ENCODE results near the gene RAB11FIP4.

Gene RAB11FIP4

DNA sequence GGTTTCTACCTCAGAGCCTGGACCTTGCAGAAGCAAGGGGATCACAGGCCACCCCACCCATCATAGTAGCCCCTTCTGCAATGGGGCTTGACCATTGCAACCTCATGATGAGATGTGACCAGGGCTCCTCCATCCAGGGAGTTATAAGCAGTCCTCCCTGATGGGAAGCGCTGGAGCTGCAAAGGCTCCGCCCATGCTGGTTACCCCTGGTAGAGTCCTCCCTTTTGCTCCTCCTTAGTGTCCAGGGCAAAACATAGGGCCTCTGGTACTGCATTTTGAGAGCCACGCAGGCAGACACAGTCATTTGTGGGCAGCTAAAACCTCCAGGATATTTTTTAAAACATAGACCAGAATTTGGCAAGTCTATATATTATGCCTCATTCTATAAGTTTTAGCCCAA is 161.1 kb downstream of the RAB11FIP4 start:
- no peak for DNase-seq

GRCh38 chr17:31553506-31553905 is 162.0 kb downstream of the RAB11FIP4 start:
- no peak for DNase-seq

DNA sequence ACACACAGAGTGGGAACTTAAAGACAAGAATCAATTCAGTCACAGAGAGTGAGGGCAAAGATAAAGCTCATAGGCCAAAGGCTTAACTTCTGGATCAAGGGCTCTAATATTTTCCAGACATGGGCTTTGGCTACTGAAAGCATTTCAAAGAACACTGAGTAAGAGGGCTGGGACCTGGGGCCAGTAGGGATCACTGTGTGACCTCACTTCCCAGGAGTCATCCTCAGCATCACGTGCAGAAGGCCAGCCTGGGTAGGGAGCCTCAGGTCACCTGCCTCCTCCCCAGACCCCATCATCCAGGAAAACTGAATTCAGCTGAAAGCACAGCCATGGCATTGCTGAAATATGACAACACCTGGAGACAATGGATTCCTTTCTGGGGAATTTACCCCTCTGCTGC is 163.5 kb downstream of the RAB11FIP4 start:
- no peak for DNase-seq

DNA sequence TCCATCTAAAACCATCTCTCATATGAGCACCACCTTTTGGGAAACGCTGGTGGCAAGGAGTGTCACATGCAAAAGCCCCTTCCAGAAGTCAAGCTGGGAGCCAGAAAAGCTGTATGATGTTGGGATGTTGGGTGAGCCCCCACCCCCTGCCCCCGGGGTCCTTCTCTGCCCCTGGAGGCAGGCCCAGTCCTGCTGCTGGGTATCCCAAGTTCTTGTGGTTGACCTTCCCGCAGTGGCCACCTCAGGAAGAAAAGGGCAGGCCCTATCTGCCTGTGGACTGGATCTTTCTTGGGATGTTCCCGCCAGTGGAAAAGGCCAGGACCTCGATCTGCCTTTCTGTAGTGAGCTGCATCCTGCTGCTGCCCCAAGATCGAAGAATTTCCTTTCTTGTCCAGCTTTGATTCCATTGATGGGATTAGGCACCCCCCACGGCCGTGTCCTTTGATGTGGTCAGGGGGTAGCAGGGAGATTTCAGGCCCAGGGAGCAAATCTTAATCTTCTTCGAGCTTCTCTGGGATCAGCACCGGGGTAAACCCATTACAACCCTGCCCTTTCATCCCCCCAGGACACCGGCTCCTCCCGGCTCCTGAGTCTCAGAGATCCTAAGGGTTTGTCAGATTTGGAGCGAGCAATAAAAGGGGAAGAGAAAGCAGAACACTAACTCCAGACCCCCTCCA is 165.6 kb downstream of the RAB11FIP4 start:
- DNase-seq: no peak

DNA sequence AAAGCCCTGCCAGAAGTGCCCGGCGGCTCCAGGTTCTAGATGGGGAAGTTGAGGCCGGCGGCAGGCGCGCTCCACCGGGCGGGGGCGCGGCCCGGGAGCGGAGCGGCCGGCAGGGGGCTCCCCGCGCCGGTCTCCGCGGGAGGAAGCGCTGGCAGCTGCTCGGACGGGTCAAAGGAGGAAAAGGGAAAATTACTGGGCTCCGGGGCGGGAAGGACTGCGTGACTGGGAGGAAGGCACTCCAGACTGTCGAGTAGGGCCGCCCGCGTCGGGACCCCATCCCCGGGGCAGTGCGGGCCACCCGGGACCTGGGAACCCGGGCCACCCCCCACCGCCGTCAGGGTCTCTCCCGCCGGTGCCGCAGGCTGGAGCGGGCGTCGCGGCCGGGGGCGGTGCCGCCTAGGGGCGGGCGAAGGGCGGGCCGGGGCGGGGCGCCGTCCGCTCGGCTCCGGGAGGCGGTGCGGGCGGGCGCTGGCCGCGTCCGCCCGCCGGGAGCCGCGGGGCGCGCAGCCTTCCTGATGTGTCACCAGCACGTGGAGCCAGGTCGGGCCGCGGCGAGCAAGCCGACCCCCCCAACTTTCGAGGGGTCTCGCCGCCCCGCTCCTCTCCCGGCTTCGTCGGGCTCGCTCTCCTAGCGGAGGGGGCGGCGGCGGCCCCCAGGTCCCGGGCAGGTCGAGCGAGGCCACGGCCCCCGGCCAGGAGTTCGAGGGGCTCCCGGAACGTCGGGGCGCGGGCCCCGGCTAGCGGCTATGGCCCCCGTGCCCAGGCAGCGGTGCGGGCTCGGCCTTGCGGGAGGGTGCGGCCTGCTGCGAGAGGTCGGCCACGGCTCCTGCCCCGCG is 167.5 kb downstream of the RAB11FIP4 start:
- DNase-seq: peak; percentile 50

- DNase-seq: no peak
Measured at GRCh38 chr17:31559584-31560501, 168.4 kb downstream of the RAB11FIP4 start.

DNA sequence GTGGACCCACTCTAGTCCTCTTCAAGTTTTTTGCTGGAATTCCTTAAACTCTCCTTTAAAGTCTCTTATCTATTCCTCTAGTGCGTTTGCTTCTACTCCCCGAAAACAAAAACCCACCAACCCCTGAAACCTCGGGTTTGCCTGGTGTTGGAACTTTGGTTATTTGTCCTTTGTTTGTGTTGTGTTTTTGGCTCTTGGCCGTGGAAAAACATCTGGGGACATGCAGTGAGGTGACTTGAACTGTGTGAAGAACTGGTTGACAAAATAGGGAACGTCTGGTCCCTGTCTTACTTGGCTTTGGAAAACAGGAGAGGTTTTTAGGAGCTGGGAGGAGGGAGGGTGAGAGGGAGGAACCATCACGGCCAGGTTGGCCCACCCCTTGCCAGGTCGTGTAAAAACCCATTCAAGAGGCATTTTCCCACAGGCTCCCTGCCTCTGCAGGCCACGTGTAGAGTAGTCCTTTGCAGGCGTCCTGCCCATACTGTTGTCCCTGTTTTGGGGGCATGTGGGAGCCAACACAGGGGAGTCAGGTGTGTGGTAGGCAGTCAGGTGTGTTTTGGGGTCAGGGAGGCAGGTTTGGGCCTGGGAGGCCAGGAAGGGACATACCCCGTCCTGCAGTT is 169.3 kb downstream of the RAB11FIP4 start:
- no peak for DNase-seq

DNA sequence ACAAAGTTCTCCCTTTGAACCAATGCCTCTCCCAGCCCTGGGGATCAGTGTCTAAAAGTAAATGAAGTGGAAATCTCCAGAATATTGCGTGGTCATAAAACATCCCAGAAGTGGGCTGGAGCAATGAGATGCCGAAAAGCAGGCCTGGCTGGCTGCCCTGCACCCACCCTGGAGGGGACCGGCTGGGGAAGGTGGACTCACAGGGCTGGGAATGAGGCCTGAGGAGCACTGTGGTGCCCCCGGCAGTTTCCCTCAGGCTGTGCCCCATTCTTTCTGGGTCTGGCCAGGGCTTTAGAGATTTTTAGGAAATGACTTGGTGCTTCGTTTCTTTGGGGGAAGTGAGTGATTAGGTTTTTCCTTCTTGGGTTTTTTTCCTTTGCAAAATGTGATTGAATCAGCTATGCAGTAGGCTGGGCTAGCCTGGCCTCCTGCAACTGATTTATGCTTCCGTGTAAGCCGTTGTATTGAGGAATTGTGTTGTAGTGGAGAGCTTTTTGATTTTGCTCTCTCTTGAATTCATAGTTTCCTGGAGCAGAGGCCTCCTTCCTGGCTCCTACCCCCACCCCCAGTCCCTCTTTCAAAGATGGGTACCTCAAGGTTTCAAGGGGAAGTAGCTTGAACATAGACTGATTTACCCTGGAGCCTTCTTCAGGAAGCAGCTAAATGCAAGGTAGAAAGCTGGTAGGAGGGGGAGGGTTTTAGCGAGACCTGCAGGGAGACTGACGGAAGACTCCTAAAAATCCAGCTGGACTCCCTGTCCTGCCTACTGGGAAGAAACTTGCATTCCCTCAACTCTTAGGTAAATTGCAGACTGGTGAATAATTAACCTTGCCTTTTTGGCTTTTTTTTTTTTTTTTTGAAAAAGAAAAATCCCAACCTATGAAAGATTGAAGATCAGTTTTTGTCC is 170.2 kb downstream of the RAB11FIP4 start:
- no peak for DNase-seq

DNA sequence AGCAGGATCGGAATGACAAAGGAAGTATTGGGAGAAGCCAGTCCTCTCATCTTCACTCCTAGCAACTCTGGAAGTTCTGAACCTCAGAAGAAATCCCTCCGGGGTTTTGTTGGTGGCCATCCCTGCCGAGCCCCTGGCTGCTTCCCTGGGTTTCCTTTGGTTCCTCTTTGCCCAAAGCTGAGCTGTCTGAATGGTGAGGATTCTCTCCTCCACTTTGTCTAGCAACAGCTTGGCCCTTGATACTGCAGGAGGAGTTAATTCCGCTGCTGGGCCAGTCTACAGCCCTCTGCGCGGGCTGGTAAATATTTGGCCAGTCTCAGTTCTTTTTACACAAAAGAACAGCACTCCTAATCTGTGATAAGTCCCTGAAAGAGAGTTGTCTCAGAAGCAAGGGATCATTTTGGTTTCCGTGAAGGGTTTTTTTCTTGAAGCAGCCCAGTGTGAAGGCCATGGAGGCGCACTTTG is 170.9 kb downstream of the RAB11FIP4 start:
- no peak for DNase-seq

DNA sequence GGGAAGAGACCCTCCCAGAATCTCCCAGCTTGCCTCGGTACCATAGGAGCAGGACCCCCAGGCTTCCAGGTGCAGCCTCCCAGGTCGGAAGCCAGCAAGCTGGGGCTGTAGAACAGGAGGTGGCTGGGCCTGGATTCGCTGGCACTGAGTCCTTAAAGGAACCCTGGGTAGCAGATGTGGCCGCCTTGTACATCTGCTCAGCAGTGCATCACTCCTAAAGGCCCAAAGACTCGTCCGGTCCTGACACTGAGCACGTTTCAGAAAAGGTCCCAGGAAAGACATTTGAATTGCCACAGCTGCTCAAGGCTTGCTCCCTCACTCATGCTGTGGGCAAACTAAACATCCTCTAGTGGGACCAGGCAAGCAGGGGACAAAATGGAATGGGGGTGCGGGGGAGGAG is 172.8 kb downstream of the RAB11FIP4 start:
- no peak for DNase-seq

GRCh38 chr17:31564883-31565301 is 173.4 kb downstream of the RAB11FIP4 start:
- no peak for DNase-seq

- no peak for DNase-seq
Measured at GRCh38 chr17:31565652-31566051, 174.2 kb downstream of the RAB11FIP4 start.

DNA sequence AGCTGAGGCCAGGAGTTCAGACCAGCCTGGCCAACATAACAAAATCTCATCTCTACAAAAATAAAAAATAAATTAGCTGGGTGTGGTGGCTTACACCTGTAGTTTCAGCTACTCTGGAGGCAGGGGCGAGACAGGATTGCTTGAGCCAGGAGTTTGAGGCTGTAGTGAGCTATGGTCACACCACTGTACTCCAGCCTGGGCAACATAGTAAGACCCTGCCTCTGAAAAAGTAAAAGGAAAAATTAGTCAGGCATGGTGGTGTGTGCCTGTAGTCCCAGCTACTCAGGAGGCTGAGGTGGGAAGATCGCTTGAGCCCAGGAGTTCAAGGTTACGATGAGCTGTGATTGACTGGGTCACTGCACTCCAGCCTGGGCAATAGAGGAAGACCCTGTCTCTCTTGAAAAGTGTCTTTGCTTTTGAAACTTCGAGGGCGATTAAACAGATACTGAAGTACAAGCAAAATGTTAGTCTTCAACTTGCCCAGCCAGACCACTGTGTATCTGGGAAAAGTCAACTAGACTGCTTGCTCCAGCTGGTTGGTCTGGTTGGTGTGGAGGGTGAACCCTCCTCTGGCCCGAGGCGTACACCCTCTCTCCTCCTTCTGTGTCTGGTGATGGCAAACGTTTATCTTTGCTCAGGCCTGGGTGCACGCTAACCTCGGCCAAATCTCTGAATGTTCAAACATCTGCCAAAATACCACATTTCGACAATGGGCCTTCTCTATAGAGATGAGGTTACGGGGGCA is 174.9 kb downstream of the RAB11FIP4 start:
- DNase-seq: no peak

GRCh38 chr17:31566992-31567373 is 175.5 kb downstream of the RAB11FIP4 start:
- no peak for DNase-seq

DNA sequence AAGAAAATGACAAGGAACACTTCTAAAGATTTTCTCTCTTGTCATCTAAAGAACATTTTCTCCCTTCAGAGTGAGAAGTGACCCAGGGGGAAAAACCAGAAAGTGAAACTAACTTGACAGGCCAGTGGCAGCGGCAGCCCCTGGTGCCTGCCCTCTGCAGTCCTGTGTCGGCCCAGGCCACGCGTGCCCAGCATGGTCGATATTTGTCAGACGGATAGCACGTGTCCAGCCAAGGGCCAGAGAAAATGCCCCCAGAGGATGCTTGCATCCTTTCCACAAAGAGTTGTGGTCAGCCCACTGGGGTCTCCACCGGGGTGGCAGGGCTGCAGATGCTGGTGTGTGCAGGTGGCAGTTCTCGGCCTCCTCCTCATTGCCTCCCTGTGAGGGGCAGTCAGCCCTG is 176.6 kb downstream of the RAB11FIP4 start:
- no peak for DNase-seq

DNA sequence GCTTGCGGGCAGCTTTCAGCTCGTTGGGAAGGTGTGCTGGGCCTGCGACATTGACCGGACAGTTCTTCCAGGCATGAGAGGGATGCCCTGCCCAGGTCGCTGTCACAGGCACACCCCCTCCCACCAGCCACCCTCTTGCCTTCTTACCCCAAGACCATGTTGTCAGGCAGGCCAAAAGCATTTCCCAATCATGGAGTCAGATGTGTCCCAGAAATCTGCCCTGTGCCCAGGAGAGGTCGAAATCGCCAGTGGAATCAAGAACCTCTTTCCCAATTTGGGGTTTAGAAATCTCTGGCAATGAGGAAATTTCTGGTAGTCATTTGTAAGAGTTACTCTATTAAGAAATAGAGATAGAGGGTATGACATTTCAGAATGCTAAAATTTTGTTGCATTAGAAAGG is 177.1 kb downstream of the RAB11FIP4 start:
- DNase-seq: no peak

DNA sequence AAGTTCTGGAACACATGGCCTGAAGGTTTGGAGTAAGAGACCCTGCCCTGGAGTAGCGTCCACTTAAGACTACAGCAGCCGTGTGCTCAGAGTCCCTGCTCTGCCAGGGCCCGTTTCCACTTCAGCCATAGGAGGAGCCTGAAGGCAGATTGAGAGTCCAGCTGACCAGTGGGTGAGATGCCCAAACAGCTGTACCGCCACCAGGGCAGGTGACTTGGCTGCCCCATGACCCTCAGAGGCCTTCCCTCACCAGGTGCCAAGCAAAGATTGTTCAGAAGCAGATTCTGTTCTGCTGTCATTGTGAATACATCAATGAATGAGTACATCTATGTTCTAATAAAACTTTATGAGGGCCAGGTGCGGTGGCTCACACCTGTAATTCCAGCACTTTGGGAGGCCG is 178.8 kb downstream of the RAB11FIP4 start:
- DNase-seq: no peak

DNA sequence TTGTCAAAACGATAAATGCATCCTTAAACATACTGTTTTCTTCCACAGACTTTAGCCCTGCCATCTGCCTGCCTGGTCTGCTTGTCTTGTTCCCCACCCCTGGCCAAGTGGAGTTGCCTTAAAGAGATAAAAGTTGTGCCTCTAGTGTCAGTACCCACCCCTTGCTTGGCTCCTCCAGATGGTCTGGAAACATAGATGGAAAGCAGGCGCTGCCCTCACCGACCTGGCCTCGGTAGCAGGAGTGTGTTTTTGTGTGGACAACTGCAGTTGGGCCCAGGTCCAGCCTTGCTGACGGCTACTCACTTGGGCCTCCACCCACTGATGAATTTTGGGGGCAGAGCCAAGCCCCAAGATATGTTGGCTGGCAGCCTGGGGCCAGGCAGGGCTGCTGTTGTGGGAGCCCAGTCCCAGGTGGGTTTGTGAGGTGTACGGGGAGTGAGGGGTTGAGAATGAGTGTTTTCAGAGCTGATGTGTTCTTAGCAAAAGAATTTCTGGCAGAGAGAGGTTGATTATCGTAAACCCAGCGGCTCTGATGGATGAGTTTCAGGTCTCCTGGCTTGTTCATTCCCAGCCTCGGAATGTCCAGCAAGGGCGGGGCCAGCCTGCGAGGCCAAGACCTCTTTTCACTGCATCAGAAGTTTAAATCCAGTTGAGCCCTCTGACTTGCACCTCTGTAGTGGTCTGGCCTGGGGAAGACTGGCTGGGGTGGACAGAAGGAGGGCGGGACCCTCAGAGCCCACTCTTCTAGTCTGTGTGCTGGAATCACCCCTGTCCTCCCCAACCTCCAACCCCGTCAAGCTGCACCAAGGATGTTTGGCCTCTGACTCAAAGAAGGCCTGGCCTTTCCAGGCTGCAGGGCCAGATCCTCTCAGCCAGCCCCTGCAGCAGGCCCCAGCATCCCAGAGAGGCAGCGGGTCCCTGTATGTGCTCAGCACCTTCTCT is 179.7 kb downstream of the RAB11FIP4 start:
- DNase-seq: no peak

DNA sequence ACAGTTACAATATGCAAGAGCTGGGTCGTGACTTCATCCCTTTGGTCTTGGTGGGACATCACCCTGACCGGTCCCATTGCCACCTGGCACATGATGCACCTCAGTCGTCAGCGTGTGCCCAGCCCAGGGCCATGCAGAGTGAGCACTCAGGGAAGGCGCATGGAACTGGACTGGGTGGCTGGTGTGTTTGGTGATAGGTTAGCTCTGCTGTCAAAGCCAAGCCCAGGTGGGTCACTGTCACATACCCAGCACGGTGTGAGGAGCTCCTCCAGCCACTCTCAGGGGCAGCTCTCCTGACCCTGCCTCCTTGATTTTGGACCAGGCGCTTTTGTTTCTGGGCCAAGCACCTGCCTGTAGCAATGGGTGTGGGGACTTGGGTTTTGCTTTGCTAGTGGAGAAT is 180.9 kb downstream of the RAB11FIP4 start:
- DNase-seq: no peak

DNA sequence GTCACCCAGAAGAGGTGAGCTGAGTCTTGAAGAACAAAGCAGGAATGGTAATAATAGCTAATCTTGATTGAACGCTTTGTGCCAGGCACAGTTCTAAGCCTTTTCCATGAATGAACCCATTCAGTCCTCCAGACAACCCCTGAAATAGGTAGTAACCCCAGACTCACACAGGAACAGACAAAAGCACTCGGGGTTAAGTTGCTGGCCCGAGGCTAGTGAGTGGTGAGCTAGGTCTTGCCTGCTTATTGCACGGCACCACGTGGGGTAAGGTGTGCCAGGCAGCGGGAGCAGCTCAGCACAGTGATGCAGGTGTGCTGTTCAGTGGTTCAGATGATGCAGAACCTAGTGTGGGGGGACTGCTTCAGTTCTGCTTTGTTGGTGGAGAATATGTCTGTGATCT is 181.6 kb downstream of the RAB11FIP4 start:
- no peak for DNase-seq
